ENCODE results near the gene PLEKHM3. TPM values are rescaled to one million over a fixed set of nuclear protein-coding genes. Genes with fewer than 3 reads are reported as not detected.

The PLEKHM3 gene
- total RNA-seq, 1 donor from 2014 or later = 19.5 TPM

GRCh38 chr2:207901829-207902228, 123.5 kb downstream of the PLEKHM3 start:
- H3K9ac ChIP-seq = no peak overlapping the region
- H3F3A ChIP-seq (ENCODE audit: low read depth) = peaks cover 98% of the 10 kb centered on the region
- peaks cover 96% of the 10 kb centered on the region for H3K4me1 ChIP-seq
- H3K4me3 ChIP-seq = peak overlapping the region; percentile 24
- H3K27ac Mint-ChIP-seq = no peak overlapping the region
- TF ChIP-seq, protein P1, sequence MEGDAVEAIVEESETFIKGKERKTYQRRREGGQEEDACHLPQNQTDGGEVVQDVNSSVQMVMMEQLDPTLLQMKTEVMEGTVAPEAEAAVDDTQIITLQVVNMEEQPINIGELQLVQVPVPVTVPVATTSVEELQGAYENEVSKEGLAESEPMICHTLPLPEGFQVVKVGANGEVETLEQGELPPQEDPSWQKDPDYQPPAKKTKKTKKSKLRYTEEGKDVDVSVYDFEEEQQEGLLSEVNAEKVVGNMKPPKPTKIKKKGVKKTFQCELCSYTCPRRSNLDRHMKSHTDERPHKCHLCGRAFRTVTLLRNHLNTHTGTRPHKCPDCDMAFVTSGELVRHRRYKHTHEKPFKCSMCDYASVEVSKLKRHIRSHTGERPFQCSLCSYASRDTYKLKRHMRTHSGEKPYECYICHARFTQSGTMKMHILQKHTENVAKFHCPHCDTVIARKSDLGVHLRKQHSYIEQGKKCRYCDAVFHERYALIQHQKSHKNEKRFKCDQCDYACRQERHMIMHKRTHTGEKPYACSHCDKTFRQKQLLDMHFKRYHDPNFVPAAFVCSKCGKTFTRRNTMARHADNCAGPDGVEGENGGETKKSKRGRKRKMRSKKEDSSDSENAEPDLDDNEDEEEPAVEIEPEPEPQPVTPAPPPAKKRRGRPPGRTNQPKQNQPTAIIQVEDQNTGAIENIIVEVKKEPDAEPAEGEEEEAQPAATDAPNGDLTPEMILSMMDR (IDR thresholded peaks at IDR 0.05) = no peak
- TF ChIP-seq EZH2phosphoT487 (IDR thresholded peaks at IDR 0.05) = peak; percentile 82
- no peaks in the 10 kb centered on the region for H4K20me1 ChIP-seq (ENCODE audit: low read depth)
- H3K36me3 Mint-ChIP-seq = no peaks in the 10 kb centered on the region
- no peaks in the 10 kb centered on the region for H3K9me3 Mint-ChIP-seq
- peaks cover 22% of the 10 kb centered on the region for H3K27me3 Mint-ChIP-seq (ENCODE audit: insufficient read depth, low read depth)
- no peaks in the 10 kb centered on the region for H3K36me3 ChIP-seq
- H2AFZ ChIP-seq (replicated peaks) = no peak overlapping the region
- peaks cover 37% of the 10 kb centered on the region for H3K79me2 ChIP-seq (ENCODE audit: low read depth)
- H3K4me3 Mint-ChIP-seq = peak overlapping the region; percentile 65
- H3K4me1 Mint-ChIP-seq = peaks cover 58% of the 10 kb centered on the region
- DNase-seq (ENCODE audit: low spot score) = peak; percentile 96
- no peaks in the 10 kb centered on the region for H3K9me3 ChIP-seq (ENCODE audit: low read depth)
- H3K27me3 ChIP-seq = no peaks in the 10 kb centered on the region
- peak overlapping the region; percentile 95 for H3K27ac ChIP-seq
- H3K4me2 ChIP-seq = peak overlapping the region; percentile 78

DNA sequence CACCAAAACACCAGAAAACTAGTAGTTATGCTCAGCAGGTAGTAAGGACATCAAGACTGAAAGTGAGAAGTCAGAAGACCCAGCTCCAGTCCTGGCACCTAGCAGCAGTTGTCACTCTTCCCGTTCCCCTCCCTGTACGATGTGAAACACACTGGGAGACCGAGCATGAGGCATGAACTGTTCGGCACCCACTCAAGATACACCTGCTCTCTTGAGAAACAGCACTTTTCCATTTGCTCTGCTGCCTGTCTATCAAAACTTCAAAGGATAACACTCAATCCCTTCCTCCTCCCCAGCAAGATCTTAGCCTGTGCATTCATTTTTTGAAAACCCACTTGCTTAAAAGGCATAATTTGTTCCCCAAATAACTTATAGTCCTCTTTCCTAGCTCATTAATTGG, 123.9 kb downstream of the PLEKHM3 start:
- H3K27ac Mint-ChIP-seq = no peak overlapping the region
- H4K20me1 ChIP-seq (ENCODE audit: low read depth) = no peaks in the 10 kb centered on the region
- peaks cover 37% of the 10 kb centered on the region for H3K79me2 ChIP-seq (ENCODE audit: low read depth)
- no peaks in the 10 kb centered on the region for H3K36me3 Mint-ChIP-seq
- H3K4me2 ChIP-seq = peak overlapping the region; percentile 78
- peaks cover 62% of the 10 kb centered on the region for H3K4me1 Mint-ChIP-seq
- H3K4me3 ChIP-seq = peak overlapping the region; percentile 24
- peak overlapping the region; percentile 95 for H3K27ac ChIP-seq
- H3K9me3 Mint-ChIP-seq = no peaks in the 10 kb centered on the region
- peak; percentile 49 for DNase-seq (ENCODE audit: low spot score)
- TF ChIP-seq, protein P1 (IDR thresholded peaks at IDR 0.05) = no peak
- no peak for TF ChIP-seq EZH2phosphoT487 (IDR thresholded peaks at IDR 0.05)
- no peak for TF ChIP-seq EZH2 (IDR thresholded peaks at IDR 0.05)
- peak overlapping the region; percentile 65 for H3K4me3 Mint-ChIP-seq
- H3K27me3 ChIP-seq = no peaks in the 10 kb centered on the region
- H3K9me3 ChIP-seq (ENCODE audit: low read depth) = no peaks in the 10 kb centered on the region
- H3F3A ChIP-seq (ENCODE audit: low read depth) = peaks cover 98% of the 10 kb centered on the region
- no peak overlapping the region for H3K9ac ChIP-seq
- peaks cover 22% of the 10 kb centered on the region for H3K27me3 Mint-ChIP-seq (ENCODE audit: insufficient read depth, low read depth)
- no peaks in the 10 kb centered on the region for H3K36me3 ChIP-seq
- H2AFZ ChIP-seq (replicated peaks) = no peak overlapping the region
- H3K4me1 ChIP-seq = peaks cover 96% of the 10 kb centered on the region

- Mint-ChIP-seq H3K27me3 (ENCODE audit: insufficient read depth, low read depth) (peaks cover 17% of the 10 kb centered on the region), H3K4me1 (peaks cover 61% of the 10 kb centered on the region), H3K36me3 (no peaks in the 10 kb centered on the region), H3K27ac (no peak overlapping the region), H3K4me3 (no peak overlapping the region), H3K9me3 (no peaks in the 10 kb centered on the region)
- TF ChIP-seq EZH2 (IDR thresholded peaks at IDR 0.05) (no peak), EZH2phosphoT487 (IDR thresholded peaks at IDR 0.05) (no peak)
- TF ChIP-seq, protein P1 (IDR thresholded peaks at IDR 0.05) = no peak
- Histone ChIP-seq H2AFZ (replicated peaks) (no peak overlapping the region), H3F3A (ENCODE audit: low read depth) (peaks cover 98% of the 10 kb centered on the region), H4K20me1 (ENCODE audit: low read depth) (no peaks in the 10 kb centered on the region), H3K27me3 (no peaks in the 10 kb centered on the region), H3K4me1 (peaks cover 96% of the 10 kb centered on the region), H3K36me3 (no peaks in the 10 kb centered on the region), H3K27ac (peak overlapping the region; percentile 98), H3K9me3 (ENCODE audit: low read depth) (no peaks in the 10 kb centered on the region), H3K79me2 (ENCODE audit: low read depth) (peaks cover 32% of the 10 kb centered on the region), H3K4me2 (peak overlapping the region; percentile 56), H3K4me3 (no peak overlapping the region), H3K9ac (no peak overlapping the region)
- no peak for DNase-seq (ENCODE audit: low spot score)
Observed at GRCh38 chr2:207898354-207898695, 127.0 kb downstream of the PLEKHM3 start.
